Ishikawa (cell line): ENCODE results near the gene LMF2.

Experiments
- CEBPB ChIP-seq: IDR thresholded peaks from 2 replicates; pipeline ENCODE4 v1.6.1; 2012
- CREB1 ChIP-seq: IDR thresholded peaks from 2 replicates; pipeline ENCODE4 v1.6.1; 2012; ENCODE audit warnings: low read depth
- EGR1 ChIP-seq: IDR thresholded peaks from 2 replicates; pipeline ENCODE4 v1.6.1; 2012
- EP300 ChIP-seq: IDR thresholded peaks from 2 replicates; pipeline ENCODE4 v1.6.1; 2012; ENCODE audit warnings: borderline replicate concordance
- FOXM1 ChIP-seq: IDR thresholded peaks from 2 replicates; pipeline ENCODE4 v1.6.1; 2012; ENCODE audit warnings: low read depth, borderline replicate concordance
- NFIC ChIP-seq: IDR thresholded peaks from 2 replicates; pipeline ENCODE4 v1.6.1; 2012
- RAD21 ChIP-seq: IDR thresholded peaks from 2 replicates; pipeline ENCODE4 v1.6.1; 2012; ENCODE audit warnings: low read depth
- REST ChIP-seq: IDR thresholded peaks from 2 replicates; pipeline ENCODE4 v1.6.1; 2012; ENCODE audit warnings: low read depth, mild to moderate bottlenecking
- TAF1 ChIP-seq: IDR thresholded peaks from 2 replicates; pipeline ENCODE4 v1.6.1; 2012; ENCODE audit warnings: low read depth, mild to moderate bottlenecking
- TCF12 ChIP-seq: IDR thresholded peaks from 2 replicates; pipeline ENCODE4 v1.6.1; 2012; ENCODE audit warnings: low read depth
- TEAD4 ChIP-seq: IDR thresholded peaks from 2 replicates; pipeline ENCODE4 v1.6.1; 2012
- YY1 ChIP-seq: IDR thresholded peaks from 2 replicates; pipeline ENCODE4 v1.6.1; 2012; ENCODE audit warnings: low read depth
- ZBTB7A ChIP-seq: IDR thresholded peaks from 2 replicates; pipeline ENCODE4 v1.6.1; 2012; ENCODE audit warnings: low read depth
- TF ChIP-seq, protein P1 (sequence below): IDR thresholded peaks from 2 replicates; pipeline ENCODE4 v1.6.1; 2012
- TF ChIP-seq, protein P2 (sequence below): IDR thresholded peaks from 2 replicates; pipeline ENCODE4 v1.6.1; 2012

The LMF2 gene

DNA sequence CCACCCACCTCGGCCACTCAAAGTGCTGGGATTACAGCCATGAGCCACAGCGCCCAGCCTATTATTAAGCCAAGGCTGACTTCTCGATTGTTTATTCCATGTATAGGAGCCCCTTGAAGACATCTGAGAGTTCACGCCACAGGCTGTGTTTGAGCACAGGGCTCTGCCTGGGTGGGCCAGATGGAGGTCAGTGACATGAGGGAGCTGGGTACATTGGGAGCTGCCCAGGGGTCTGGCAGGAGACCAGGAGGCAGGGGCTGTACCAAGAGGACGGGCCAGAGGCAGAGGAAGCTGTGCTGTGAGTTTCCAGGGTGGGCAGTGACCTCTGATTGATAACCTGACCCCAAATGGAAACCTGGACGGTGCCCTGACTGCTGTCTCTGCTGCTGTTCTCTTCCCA is 5.4 kb downstream of the LMF2 start:
- TF ChIP-seq REST = no peak
- no peak for TF ChIP-seq FOXM1
- TF ChIP-seq ZBTB7A = no peak
- TF ChIP-seq TAF1 = no peak
- TF ChIP-seq TCF12 = no peak
- no peak for TF ChIP-seq CEBPB
- TF ChIP-seq TEAD4 = no peak
- TF ChIP-seq, protein P1, sequence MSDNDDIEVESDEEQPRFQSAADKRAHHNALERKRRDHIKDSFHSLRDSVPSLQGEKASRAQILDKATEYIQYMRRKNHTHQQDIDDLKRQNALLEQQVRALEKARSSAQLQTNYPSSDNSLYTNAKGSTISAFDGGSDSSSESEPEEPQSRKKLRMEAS = no peak
- TF ChIP-seq, protein P2, sequence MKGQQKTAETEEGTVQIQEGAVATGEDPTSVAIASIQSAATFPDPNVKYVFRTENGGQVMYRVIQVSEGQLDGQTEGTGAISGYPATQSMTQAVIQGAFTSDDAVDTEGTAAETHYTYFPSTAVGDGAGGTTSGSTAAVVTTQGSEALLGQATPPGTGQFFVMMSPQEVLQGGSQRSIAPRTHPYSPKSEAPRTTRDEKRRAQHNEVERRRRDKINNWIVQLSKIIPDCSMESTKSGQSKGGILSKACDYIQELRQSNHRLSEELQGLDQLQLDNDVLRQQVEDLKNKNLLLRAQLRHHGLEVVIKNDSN = no peak
- TF ChIP-seq NFIC = no peak
- no peak for TF ChIP-seq CREB1
- no peak for TF ChIP-seq EGR1
- TF ChIP-seq EP300 = no peak
- TF ChIP-seq YY1 = no peak
- TF ChIP-seq RAD21 = no peak

DNA sequence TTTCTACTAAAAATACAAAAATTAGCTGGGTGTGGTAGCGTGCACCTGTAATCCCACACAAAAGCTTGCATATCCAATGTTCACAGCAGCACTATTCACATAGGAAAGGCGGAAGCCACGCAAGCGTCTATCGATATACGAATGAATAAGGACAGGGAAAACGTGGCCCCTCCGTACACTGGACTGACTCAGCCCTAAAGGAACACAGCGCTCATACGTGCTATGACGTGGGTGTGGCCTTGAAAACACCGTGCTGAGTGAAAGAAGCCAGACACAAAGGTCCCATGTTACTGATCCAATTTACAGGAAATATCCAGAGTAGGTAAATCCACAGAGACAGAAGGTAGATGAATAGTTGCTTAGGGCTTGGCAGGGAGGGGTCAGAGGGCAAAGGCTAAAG is 7.0 kb downstream of the LMF2 start:
- no peak for TF ChIP-seq CREB1
- TF ChIP-seq TEAD4 = no peak
- no peak for TF ChIP-seq REST
- no peak for TF ChIP-seq RAD21
- TF ChIP-seq, protein P2 = no peak
- no peak for TF ChIP-seq YY1

GRCh38 chr22:50498322-50498890 is 9.1 kb downstream of the LMF2 start:
- no peak for TF ChIP-seq FOXM1
- peak; percentile 75 for TF ChIP-seq REST
- TF ChIP-seq TEAD4 = peak; percentile 71
- TF ChIP-seq ZBTB7A = no peak
- TF ChIP-seq CEBPB = no peak
- no peak for TF ChIP-seq TAF1
- no peak for TF ChIP-seq CREB1
- peak; percentile 27; the same call in 1 of the 2 replicates for TF ChIP-seq NFIC
- peak; percentile 41 for TF ChIP-seq TCF12
- TF ChIP-seq, protein P1 = peak; percentile 64
- TF ChIP-seq RAD21 = peak; percentile 89
- TF ChIP-seq, protein P2 = no peak
- TF ChIP-seq EP300 = 0 out of 2 replicates have a peak, but pooled peaks have one; percentile 39
- TF ChIP-seq EGR1 = no peak
- no peak for TF ChIP-seq YY1

- no peak for TF ChIP-seq FOXM1
- no peak for TF ChIP-seq TAF1
- TF ChIP-seq CEBPB = no peak
- no peak for TF ChIP-seq TEAD4
- TF ChIP-seq EP300 = no peak
- TF ChIP-seq YY1 = no peak
- TF ChIP-seq, protein P1 = no peak
- TF ChIP-seq REST = no peak
- no peak for TF ChIP-seq TCF12
- TF ChIP-seq ZBTB7A = no peak
- TF ChIP-seq RAD21 = no peak
- TF ChIP-seq NFIC = no peak
- no peak for TF ChIP-seq CREB1
- TF ChIP-seq, protein P2 = no peak
- no peak for TF ChIP-seq EGR1
These were observed 10.4 kb downstream of the LMF2 start for GRCh38 chr22:50497093-50497492.
